ENCODE results near the gene NEURL1B. TPM values are rescaled to one million over a fixed set of nuclear protein-coding genes. Genes with fewer than 3 reads are reported as not detected.

NEURL1B gene, protein sequence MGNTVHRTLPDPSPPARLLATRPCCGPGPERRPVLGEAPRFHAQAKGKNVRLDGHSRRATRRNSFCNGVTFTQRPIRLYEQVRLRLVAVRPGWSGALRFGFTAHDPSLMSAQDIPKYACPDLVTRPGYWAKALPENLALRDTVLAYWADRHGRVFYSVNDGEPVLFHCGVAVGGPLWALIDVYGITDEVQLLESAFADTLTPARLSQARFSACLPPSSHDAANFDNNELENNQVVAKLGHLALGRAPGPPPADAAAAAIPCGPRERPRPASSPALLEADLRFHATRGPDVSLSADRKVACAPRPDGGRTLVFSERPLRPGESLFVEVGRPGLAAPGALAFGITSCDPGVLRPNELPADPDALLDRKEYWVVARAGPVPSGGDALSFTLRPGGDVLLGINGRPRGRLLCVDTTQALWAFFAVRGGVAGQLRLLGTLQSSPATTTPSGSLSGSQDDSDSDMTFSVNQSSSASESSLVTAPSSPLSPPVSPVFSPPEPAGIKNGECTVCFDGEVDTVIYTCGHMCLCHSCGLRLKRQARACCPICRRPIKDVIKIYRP
- 10.9 to 11.8 TPM (median 11.7 TPM) in 3 replicates for total RNA-seq

DNA sequence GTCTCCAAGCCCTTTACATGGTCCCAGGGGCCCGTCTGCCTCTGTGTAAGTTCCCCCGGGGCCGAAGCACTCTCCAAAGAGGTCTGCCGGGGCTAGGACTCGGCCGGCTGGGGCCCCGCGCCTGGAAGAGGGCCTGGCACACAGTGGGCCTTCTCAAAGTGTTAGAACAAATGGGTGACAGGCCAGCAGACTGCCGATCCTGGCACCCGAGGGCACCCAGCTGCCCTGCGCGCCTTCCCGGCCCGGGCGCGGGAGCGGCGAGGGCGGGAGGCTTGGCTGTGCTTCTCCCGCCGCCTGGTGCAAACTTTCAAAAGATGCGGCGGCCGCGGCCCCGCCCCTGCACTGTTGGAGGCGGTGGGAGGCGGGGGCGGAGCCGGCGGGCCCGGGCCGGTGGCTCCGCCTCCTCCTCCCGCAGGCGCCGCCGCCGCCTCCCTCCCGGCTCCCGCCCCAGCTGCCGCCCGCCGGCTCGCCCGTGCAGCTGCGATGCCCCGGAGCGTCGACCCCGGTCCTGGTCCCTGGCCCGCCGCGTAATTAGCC is at the start of gene NEURL1B:
TSS of gene NEURL1B (plus strand) at position 442 of the 537 bp plus-strand sequence. CDS start 144 bp downstream, outside the sequence.
- peak; percentile 74 to 81 for DNase-seq (ENCODE audit: low spot score in 2 of 2, unreplicated experiment in 2 of 2)
- no peak within 1 kb of the TSS for H3K27ac Mint-ChIP-seq

DNA sequence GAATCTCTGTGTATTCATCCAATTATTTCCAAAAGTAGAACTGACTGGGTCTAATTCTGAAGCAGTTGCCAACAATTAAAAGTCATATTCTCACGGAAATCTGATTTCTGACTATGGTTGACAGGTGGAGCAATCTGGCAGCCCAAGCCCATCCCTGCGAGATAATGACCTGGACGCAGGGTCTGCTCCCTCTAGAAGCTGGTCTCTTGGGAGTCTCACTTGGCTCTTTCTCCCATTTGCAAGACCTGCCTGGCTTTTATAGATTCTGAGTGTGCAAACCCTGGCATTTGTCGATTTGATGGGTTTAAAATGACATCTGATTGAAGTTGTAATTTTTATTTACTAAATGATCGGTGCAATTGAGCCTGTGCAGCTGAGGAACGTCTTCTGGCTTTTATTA is 49.4 kb upstream of the NEURL1B start:
- peaks cover under 1% of the 10 kb centered on the region for H3K4me1 Mint-ChIP-seq
- no peak overlapping the region for H3K4me3 Mint-ChIP-seq
- H3K27ac Mint-ChIP-seq: no peak overlapping the region
- DNase-seq (ENCODE audit: low spot score in 2 of 2, unreplicated experiment in 2 of 2): no peak
- no peaks in the 10 kb centered on the region for H3K36me3 Mint-ChIP-seq
- peaks cover 30% of the 10 kb centered on the region for H3K27me3 Mint-ChIP-seq (ENCODE audit: low read depth)
- TF ChIP-seq, protein P1, sequence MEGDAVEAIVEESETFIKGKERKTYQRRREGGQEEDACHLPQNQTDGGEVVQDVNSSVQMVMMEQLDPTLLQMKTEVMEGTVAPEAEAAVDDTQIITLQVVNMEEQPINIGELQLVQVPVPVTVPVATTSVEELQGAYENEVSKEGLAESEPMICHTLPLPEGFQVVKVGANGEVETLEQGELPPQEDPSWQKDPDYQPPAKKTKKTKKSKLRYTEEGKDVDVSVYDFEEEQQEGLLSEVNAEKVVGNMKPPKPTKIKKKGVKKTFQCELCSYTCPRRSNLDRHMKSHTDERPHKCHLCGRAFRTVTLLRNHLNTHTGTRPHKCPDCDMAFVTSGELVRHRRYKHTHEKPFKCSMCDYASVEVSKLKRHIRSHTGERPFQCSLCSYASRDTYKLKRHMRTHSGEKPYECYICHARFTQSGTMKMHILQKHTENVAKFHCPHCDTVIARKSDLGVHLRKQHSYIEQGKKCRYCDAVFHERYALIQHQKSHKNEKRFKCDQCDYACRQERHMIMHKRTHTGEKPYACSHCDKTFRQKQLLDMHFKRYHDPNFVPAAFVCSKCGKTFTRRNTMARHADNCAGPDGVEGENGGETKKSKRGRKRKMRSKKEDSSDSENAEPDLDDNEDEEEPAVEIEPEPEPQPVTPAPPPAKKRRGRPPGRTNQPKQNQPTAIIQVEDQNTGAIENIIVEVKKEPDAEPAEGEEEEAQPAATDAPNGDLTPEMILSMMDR (IDR thresholded peaks at IDR 0.05; ENCODE audit: unreplicated experiment): no peak
- no peaks in the 10 kb centered on the region for H3K9me3 Mint-ChIP-seq

More for the DNA sequence above, at the start of gene NEURL1B:
- Mint-ChIP-seq H3K36me3 (no peaks in the 10 kb centered on the region), H3K4me3 (peak within 1 kb of the TSS; percentile 66), H3K4me1 (peaks cover 5% of the 10 kb centered on the region), H3K27me3 (ENCODE audit: low read depth) (peaks cover 38% of the 10 kb centered on the region), H3K9me3 (no peaks in the 10 kb centered on the region)
- TF ChIP-seq, protein P1 (IDR thresholded peaks at IDR 0.05; ENCODE audit: unreplicated experiment): no peak

DNA sequence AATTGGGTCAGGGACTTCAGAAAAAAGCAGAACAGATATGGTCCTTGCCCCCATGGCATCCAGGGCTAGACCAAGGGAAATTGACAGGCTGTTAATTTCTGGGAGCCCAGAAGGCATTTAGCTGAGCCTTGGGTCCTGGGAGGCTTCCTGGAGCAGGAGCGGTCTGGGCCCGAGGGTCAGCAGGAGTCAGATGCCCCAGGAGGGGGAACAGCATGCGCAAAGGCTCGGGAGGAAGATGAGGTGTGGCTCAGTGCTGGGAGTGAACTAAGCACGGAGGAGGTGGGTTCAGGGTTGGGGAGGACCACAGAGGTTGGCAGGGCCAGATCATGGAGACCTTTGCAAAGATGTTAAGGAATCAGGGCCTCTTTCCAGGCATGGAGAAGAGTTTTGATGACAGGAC is 48.2 kb upstream of the NEURL1B start:
- TF ChIP-seq, protein P1 (IDR thresholded peaks at IDR 0.05; ENCODE audit: unreplicated experiment): no peak
- Mint-ChIP-seq H3K4me3 (no peak overlapping the region), H3K27ac (no peak overlapping the region), H3K4me1 (no peaks in the 10 kb centered on the region), H3K36me3 (no peaks in the 10 kb centered on the region), H3K27me3 (ENCODE audit: low read depth) (peaks cover 22% of the 10 kb centered on the region), H3K9me3 (no peaks in the 10 kb centered on the region)
- no peak for DNase-seq (ENCODE audit: low spot score in 2 of 2, unreplicated experiment in 2 of 2)

- no peak overlapping the region for H3K27ac Mint-ChIP-seq
- no peaks in the 10 kb centered on the region for H3K4me1 Mint-ChIP-seq
- TF ChIP-seq, protein P1 (IDR thresholded peaks at IDR 0.05; ENCODE audit: unreplicated experiment): no peak
These were observed 47.8 kb upstream of the NEURL1B start for GRCh38 chr5:172593306-172593705.

DNA sequence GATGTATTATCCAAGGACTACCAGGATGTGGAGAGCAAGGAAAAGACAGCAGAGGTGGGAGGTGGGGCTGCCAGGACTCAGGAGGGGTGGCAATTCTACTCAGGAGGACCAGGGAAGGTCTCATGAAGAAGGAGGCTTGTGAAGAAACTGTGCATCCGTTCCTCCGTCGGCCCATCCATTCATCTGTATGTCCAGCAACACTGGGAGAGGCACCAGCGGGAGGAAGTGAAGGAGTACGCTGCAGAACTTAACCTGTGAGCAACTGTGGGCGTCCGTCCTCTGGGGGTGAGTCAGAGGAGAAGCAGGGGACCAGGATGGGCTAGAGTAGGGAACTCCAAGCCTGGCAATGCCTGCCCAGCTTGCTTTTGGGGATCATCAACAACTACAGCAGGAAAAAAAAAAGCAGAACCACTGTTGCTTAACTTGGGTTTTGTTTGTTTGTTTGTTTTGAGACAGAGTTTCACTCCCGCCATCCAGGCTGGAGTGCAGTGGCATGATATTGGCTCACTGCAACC is 47.3 kb upstream of the NEURL1B start:
- Mint-ChIP-seq H3K9me3 (no peaks in the 10 kb centered on the region), H3K4me3 (no peak overlapping the region), H3K27ac (no peak overlapping the region), H3K4me1 (no peaks in the 10 kb centered on the region), H3K27me3 (ENCODE audit: low read depth) (peaks cover 21% of the 10 kb centered on the region), H3K36me3 (no peaks in the 10 kb centered on the region)
- DNase-seq (ENCODE audit: low spot score in 2 of 2, unreplicated experiment in 2 of 2): no peak
- TF ChIP-seq, protein P1 (IDR thresholded peaks at IDR 0.05; ENCODE audit: unreplicated experiment): no peak

More at GRCh38 chr5:172593306-172593705, 47.8 kb upstream of the NEURL1B start:
- H3K4me3 Mint-ChIP-seq: no peak overlapping the region
- no peaks in the 10 kb centered on the region for H3K36me3 Mint-ChIP-seq
- H3K9me3 Mint-ChIP-seq: no peaks in the 10 kb centered on the region
- H3K27me3 Mint-ChIP-seq (ENCODE audit: low read depth): peaks cover 21% of the 10 kb centered on the region
- DNase-seq (ENCODE audit: low spot score in 2 of 2, unreplicated experiment in 2 of 2): no peak
